HepG2 (cell line): ENCODE results near the gene C3orf80. TPM values are rescaled to one million over a fixed set of nuclear protein-coding genes. Genes with fewer than 3 reads are reported as not detected.

Experiments
- ATAC-seq: fragments of 200-7000 bp; cut with Tn5 transposase; 3 replicates; pipeline ENCODE4 v1.9.1; 2020; ENCODE audit warnings: mild to moderate bottlenecking, moderate library complexity
- BruUV-seq: library from RNA; stranded (reverse); fragments of 400-500 nt; replicated peaks from 2 replicates; lab custom pipeline; 2021; lab: Mats Ljungman, UMichigan
- CTCF ChIA-PET: fragments of 300-600 bp; formaldehyde crosslinking; extraction: SDS; loops from one replicate; lab custom pipeline; 2021; ENCODE audit warnings: low total read pairs, inconsistent platforms, low intra/inter-chr PET ratio; lab: Yijun Ruan, JAX
- POLR2A ChIA-PET: fragments of 350-600 bp; sonication (Branson Sonifier 250); formaldehyde crosslinking; loops from one replicate; lab custom pipeline; 2020; ENCODE audit warnings: antibody characterized with exemption, inconsistent platforms; lab: Yijun Ruan, JAX
- DNase-seq: peaks from one replicate; pipeline ENCODE4 v3.0.0-alpha.2; 2015; ENCODE audit warnings: low spot score
- FAIRE-seq: peaks from 3 replicates; lab custom pipeline; 2011; peaks lifted over from hg19 to GRCh38; lab: Jason Lieb, UNC
- H2AFZ ChIP-seq: one replicate; pipeline ENCODE4 v1.6.1; 2011; ENCODE audit warnings: low read length, inconsistent platforms
- H3K27ac ChIP-seq: fragments of 300-600 bp; 3 replicates; pipeline ENCODE4 v1.8.0; 2011; ENCODE audit warnings: mixed run types, mild to moderate bottlenecking, mixed read lengths, low read length, inconsistent platforms; ENCODE audit not compliant: insufficient read depth; ENCODE audit errors: extremely low read length
- H3K27me3 ChIP-seq, 2 experiments: fragments of 200-600 bp in 1 of 2; 2 replicates in 1 of 2; 3 replicates in 1 of 2; pipeline versions ENCODE4 v1.6.0 to v1.8.0; 2011; ENCODE audit warnings: low read length in 2 of 2, mild to moderate bottlenecking in 2 of 2, moderate library complexity in 2 of 2, inconsistent platforms in 1 of 2; ENCODE audit not compliant: insufficient read depth in 2 of 2, control insufficient read depth in 1 of 2
- H3K36me3 ChIP-seq, 2 experiments: fragments of 200-600 bp in 1 of 2; replicated peaks in 1 of 2; 2 replicates in 1 of 2; 3 replicates in 1 of 2; pipeline versions ENCODE4 v1.5.1 to v1.8.0; 2011; ENCODE audit warnings: low read length in 2 of 2, inconsistent platforms in 1 of 2; ENCODE audit not compliant: insufficient read depth in 2 of 2, control insufficient read depth in 1 of 2
- H3K4me1 ChIP-seq: 2 replicates; pipeline ENCODE4 v1.5.1; 2012; ENCODE audit warnings: low read length, inconsistent platforms; ENCODE audit not compliant: insufficient read depth
- H3K4me2 ChIP-seq: 2 replicates; pipeline ENCODE4 v1.6.0; 2011; ENCODE audit warnings: low read depth, low read length, inconsistent platforms
- H3K4me3 ChIP-seq, 3 experiments: fragments of 200-600 bp in 1 of 3; sonication (generic), shearing (Covaris generic) in 1 of 3; replicated peaks in 1 of 3; 2 replicates each; pipeline ENCODE4 v1.5.1; 2011 to 2016; ENCODE audit warnings: low read length in 3 of 3, inconsistent platforms in 2 of 3, low read depth in 2 of 3, mild to moderate bottlenecking in 2 of 3, control low read depth in 1 of 3, mixed read lengths in 1 of 3; ENCODE audit not compliant: insufficient read depth in 1 of 3
- H3K79me2 ChIP-seq: one replicate; pipeline ENCODE4 v1.6.1; 2011; ENCODE audit warnings: low read length, inconsistent platforms; ENCODE audit not compliant: insufficient read depth
- H3K9ac ChIP-seq: 2 replicates; pipeline ENCODE4 v1.6.0; 2011; ENCODE audit warnings: mild to moderate bottlenecking, low read depth, low read length, inconsistent platforms; ENCODE audit not compliant: insufficient read depth
- H3K9me3 ChIP-seq: 2 replicates; pipeline ENCODE4 v1.5.1; 2012; ENCODE audit warnings: mild to moderate bottlenecking, low read length
- H4K20me1 ChIP-seq: 2 replicates; pipeline ENCODE4 v1.6.0; 2011; ENCODE audit warnings: inconsistent platforms, mild to moderate bottlenecking, low read length, moderate library complexity; ENCODE audit not compliant: insufficient read depth
- ARHGAP35 ChIP-seq: sonication (generic); formaldehyde crosslinking; IDR thresholded peaks from 2 replicates; pipeline ENCODE4 v1.9.0; 2022; ENCODE audit warnings: mild to moderate bottlenecking, inconsistent platforms, moderate library complexity, missing genetic modification reagents, borderline replicate concordance
- ARID3A ChIP-seq: IDR thresholded peaks from 2 replicates; pipeline ENCODE4 v1.6.1; 2012; ENCODE audit warnings: low read depth, low read length, improper control_type of control experiment
- CHD2 ChIP-seq: IDR thresholded peaks from 2 replicates; pipeline ENCODE4 v1.6.1; 2011; ENCODE audit warnings: low read depth, low read length, improper control_type of control experiment
- DZIP1 ChIP-seq: sonication (generic); formaldehyde crosslinking; IDR thresholded peaks from 2 replicates; pipeline ENCODE4 v1.5.0; 2020; ENCODE audit warnings: mild to moderate bottlenecking, missing genetic modification reagents
- ELF4 ChIP-seq: sonication (generic); formaldehyde crosslinking; IDR thresholded peaks from 2 replicates; pipeline ENCODE4 v1.5.0; 2020; ENCODE audit warnings: missing genetic modification reagents, mild to moderate bottlenecking, moderate library complexity, borderline replicate concordance
- GATAD2A ChIP-seq: IDR thresholded peaks from 2 replicates; pipeline ENCODE4 v1.6.1; 2016
- MEIS2 ChIP-seq: sonication (generic); formaldehyde crosslinking; IDR thresholded peaks from 2 replicates; pipeline ENCODE4 v1.9.0; 2021; ENCODE audit warnings: mild to moderate bottlenecking, missing genetic modification reagents
- POGZ ChIP-seq: sonication (generic); formaldehyde crosslinking; IDR thresholded peaks from 2 replicates; pipeline ENCODE4 v1.4.0; 2020; ENCODE audit warnings: mild to moderate bottlenecking, missing genetic modification reagents
- RXRB ChIP-seq: IDR thresholded peaks from 2 replicates; pipeline ENCODE4 v1.6.1; 2016; ENCODE audit warnings: borderline replicate concordance, missing genetic modification reagents, missing compliant biosample characterization
- SOX6 ChIP-seq, 2 experiments: fragments of 450-650 bp in 1 of 2; sonication (generic) in 1 of 2; formaldehyde crosslinking in 1 of 2; IDR thresholded peaks; 2 replicates each; pipeline versions ENCODE4 v1.4.0 to v1.6.1; 2017 to 2020; ENCODE audit warnings: antibody characterized with exemption in 1 of 2, mild to moderate bottlenecking in 1 of 2, missing genetic modification reagents in 1 of 2
- ZNF232 ChIP-seq: sonication (generic); formaldehyde crosslinking; IDR thresholded peaks from 2 replicates; pipeline ENCODE4 v1.4.0; 2020; ENCODE audit warnings: missing genetic modification reagents, borderline replicate concordance
- WGBS: methylation state at CpG from one replicate; pipeline ENCODE4 v1.1.6; 2017; ENCODE audit warnings: low lambda C conversion rate; 5-methylcytosine and 5-hydroxymethylcytosine counted together
- in situ Hi-C: cut with HindIII; loops from 2 replicates; pipeline ENCODE4 v1.10.0; 2017; ENCODE audit warnings: low pct_unique_long_range_greater_than_20kb; ENCODE audit not compliant: extremely low pct_ligation_motif_present
- intact Hi-C: fragments of 100-400 bp; cut with micrococcal nuclease; formaldehyde crosslinking; loops from one replicate; pipeline ENCODE4 v1.10.0; 2022; ENCODE audit not compliant: unreplicated experiment
- polyA plus RNA-seq, 8 experiments: library from polyadenylated mRNA; depleted of rRNA in 3 of 8; stranded (reverse) in 7 of 8; unstranded in 1 of 8; fragments of >200 nt; fragmentation: Illumina TruSeq in 4 of 8; extraction: Trizol in 4 of 8; gene quantifications; 2 replicates each; pipeline versions ENCODE4 v1.2.1 to v1.2.3, GENCODE V29; 2011 to 2016; ENCODE audit warnings: low read depth in 4 of 8, missing spikeins in 1 of 8, mixed read lengths in 1 of 8; ENCODE audit not compliant: insufficient read depth in 1 of 8
- total RNA-seq, 5 experiments: library from RNA; depleted of rRNA; stranded (reverse); fragments of >200 nt; fragmentation: Illumina TruSeq; extraction: Trizol; gene quantifications; 2 replicates each; pipeline ENCODE4 v1.2.3, GENCODE V29; 2016; ENCODE audit warnings: low read depth in 1 of 5
- TF ChIP-seq, protein P1 (sequence below): sonication (generic); formaldehyde crosslinking; IDR thresholded peaks from 2 replicates; pipeline ENCODE4 v1.8.1; 2023; ENCODE audit warnings: missing genetic modification reagents, inconsistent platforms, borderline replicate concordance
- TF ChIP-seq, protein P2 (sequence below): sonication (generic); formaldehyde crosslinking; IDR thresholded peaks from 2 replicates; pipeline ENCODE4 v1.5.0; 2020; ENCODE audit warnings: mild to moderate bottlenecking, low read depth, missing genetic modification reagents, borderline replicate concordance

The C3orf80 gene
- total and polyA plus RNA-seq, 2 of the 13 experiments (the other 11 are each of a cell fraction or from before 2014, with no cell fraction given), result 0.03 to 0.04 TPM

DNA sequence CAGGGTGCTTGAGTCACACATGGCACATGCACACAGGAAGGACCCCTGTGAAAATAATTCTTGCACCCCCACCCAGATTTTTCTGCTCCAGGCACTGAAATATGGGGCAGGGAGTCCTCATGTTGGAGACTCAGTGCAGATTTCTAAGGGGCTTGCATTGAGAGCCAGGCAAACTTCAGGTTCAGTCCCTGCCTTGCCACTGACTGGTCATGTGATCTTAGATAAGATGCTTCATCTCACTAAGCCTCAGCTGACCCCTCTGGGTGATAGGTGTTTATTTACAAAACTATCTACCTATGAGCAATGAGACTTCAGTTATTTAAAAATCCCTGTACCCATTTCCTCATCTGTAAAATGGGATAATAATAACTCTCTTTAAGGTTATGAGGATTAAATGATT, 30.1 kb upstream of the C3orf80 start (continued):
- TF ChIP-seq RXRB (CRISPR knock-in tag) (no peak), POGZ (CRISPR knock-in tag) (no peak), ZNF232 (CRISPR knock-in tag) (no peak), ARHGAP35 (CRISPR knock-in tag) (no peak), CHD2 (no peak), ARID3A (no peak)
- TF ChIP-seq, protein P1, sequence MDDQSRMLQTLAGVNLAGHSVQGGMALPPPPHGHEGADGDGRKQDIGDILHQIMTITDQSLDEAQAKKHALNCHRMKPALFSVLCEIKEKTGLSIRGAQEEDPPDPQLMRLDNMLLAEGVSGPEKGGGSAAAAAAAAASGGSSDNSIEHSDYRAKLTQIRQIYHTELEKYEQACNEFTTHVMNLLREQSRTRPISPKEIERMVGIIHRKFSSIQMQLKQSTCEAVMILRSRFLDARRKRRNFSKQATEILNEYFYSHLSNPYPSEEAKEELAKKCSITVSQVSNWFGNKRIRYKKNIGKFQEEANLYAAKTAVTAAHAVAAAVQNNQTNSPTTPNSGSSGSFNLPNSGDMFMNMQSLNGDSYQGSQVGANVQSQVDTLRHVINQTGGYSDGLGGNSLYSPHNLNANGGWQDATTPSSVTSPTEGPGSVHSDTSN (CRISPR knock-in tag), result no peak
- TF ChIP-seq, all 625 proteins: peak for 0

DNA sequence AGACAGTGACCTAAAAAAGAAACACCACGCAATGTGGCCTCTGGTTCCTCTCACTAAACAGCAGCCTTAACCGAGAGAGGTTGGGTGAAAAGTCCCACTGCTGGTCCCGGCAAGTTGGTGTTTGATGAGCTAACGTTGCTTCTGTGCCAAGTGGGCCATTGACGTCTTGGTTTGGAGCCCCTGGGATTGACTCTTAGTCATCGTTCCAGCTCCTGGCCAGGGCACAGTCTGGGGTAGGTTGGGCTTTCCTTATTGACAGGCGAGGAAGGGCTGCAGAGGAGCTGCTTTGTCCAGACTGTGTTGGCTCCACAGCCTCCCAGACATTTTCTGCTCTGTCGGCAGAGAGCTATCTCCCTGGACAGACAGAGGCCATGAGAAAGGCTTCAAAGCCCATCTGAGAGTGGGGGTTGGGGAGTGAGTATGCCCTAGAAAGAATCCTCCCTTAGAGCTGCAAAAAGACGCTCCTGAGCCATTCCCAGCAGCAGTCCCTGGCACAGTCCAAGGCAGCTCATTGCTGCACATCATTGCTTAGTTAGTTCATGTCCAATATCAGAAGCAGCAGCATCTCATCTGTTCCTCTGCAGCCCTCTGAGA, 28.6 kb upstream of the C3orf80 start:
- ChIA-PET CTCF (no interaction called here), POLR2A (no interaction called here)
- FAIRE-seq (no peak), ATAC-seq (no peak), DNase-seq (no peak)
- no peak overlapping the region for H2AFZ ChIP-seq
- H3K9me3 ChIP-seq, result no peaks in the 10 kb centered on the region
- BruUV-seq, result no TSS peak
- intact Hi-C loops, result no loop called here
- no peak overlapping the region for H3K9ac ChIP-seq
- H3K27ac ChIP-seq, result no peak overlapping the region
- no peaks in the 10 kb centered on the region for H3K4me1 ChIP-seq
- in situ Hi-C loops, result no loop called here
- H3K27me3 ChIP-seq, result peaks cover 0 to 2% of the 10 kb centered on the region in 2 experiments; a peak in 2 of 5 replicates
- no peak overlapping the region for H3K4me2 ChIP-seq
- H3K36me3 ChIP-seq, result no peaks in the 10 kb centered on the region
- H4K20me1 ChIP-seq, result no peaks in the 10 kb centered on the region
- 44% methylated on average over 6 of the region's 9 CpGs for WGBS
- H3K79me2 ChIP-seq, result no peaks in the 10 kb centered on the region
- no peak overlapping the region for H3K4me3 ChIP-seq
- no peak for TF ChIP-seq SOX6 (IDR thresholded peaks at IDR 0.05)
- TF ChIP-seq SOX6 (CRISPR knock-in tag; IDR thresholded peaks at IDR 0.05), result no peak
- TF ChIP-seq, protein P2, sequence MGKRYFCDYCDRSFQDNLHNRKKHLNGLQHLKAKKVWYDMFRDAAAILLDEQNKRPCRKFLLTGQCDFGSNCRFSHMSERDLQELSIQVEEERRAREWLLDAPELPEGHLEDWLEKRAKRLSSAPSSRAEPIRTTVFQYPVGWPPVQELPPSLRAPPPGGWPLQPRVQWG (CRISPR knock-in tag), result no peak
- TF ChIP-seq MEIS2 (CRISPR knock-in tag), result no peak
- TF ChIP-seq GATAD2A (CRISPR knock-in tag), result no peak
- no peak for TF ChIP-seq DZIP1 (CRISPR knock-in tag)
- TF ChIP-seq ELF4, result no peak
